Neural cell (in vitro differentiated cells): ENCODE measurements around the gene LNP1. TPM values are rescaled to one million over a fixed set of nuclear protein-coding genes. Genes with fewer than 3 reads are reported as not detected.

Source experiments
- H2AFZ ChIP-seq: fragments of 200-600, 300-800 bp; sonication (generic), shearing (Covaris generic); 2 replicates; pipeline ENCODE4 v1.6.0; 2014; ENCODE audit warnings: low read depth, mild to moderate bottlenecking, antibody characterized with exemption, low read length, moderate library complexity
- H3F3A ChIP-seq: fragments of 200-600 bp; shearing (Covaris generic); 2 replicates; pipeline ENCODE4 v1.6.1; 2016; ENCODE audit warnings: mild to moderate bottlenecking, moderate library complexity, mixed read lengths, antibody characterized with exemption, low read length; ENCODE audit not compliant: insufficient read depth, poor library complexity, severe bottlenecking
- H3K27ac ChIP-seq: fragments of 200-600, 300-800 bp; sonication (generic), shearing (Covaris generic); 2 replicates; pipeline ENCODE4 v1.5.1; 2014; ENCODE audit warnings: mild to moderate bottlenecking, low read length, moderate library complexity
- H3K27me3 ChIP-seq: fragments of 300-800, 200-600 bp; sonication (generic), shearing (Covaris generic); 2 replicates; pipeline ENCODE4 v1.6.0; 2014; ENCODE audit warnings: mild to moderate bottlenecking, low read depth, low read length, moderate library complexity; ENCODE audit not compliant: insufficient read depth
- H3K36me3 ChIP-seq: fragments of 300-800, 200-600 bp; sonication (generic), shearing (Covaris generic); 2 replicates; pipeline ENCODE4 v1.5.1; 2014; ENCODE audit warnings: mild to moderate bottlenecking, antibody characterized with exemption, low read length, moderate library complexity; ENCODE audit not compliant: insufficient read depth
- H3K4me2 ChIP-seq: fragments of 300-800, 200-600 bp; sonication (generic), shearing (Covaris generic); 2 replicates; pipeline ENCODE4 v1.6.0; 2014; ENCODE audit warnings: mild to moderate bottlenecking, low read length
- H3K4me3 ChIP-seq: fragments of 300-800, 200-600 bp; sonication (generic), shearing (Covaris generic); 2 replicates; pipeline ENCODE4 v1.5.1; 2014; ENCODE audit warnings: mild to moderate bottlenecking, low read length, moderate library complexity
- H3K79me2 ChIP-seq: fragments of 200-600 bp; shearing (Covaris generic); replicated peaks from 2 replicates; pipeline ENCODE4 v1.6.0; 2014; ENCODE audit warnings: mild to moderate bottlenecking, low read length, moderate library complexity; ENCODE audit not compliant: insufficient read depth
- H3K9ac ChIP-seq: fragments of 300-800, 200-600 bp; sonication (generic), shearing (Covaris generic); 2 replicates; pipeline ENCODE4 v1.6.1; 2016; ENCODE audit warnings: mild to moderate bottlenecking, low read length, mixed read lengths
- H3K9me2 ChIP-seq: fragments of 200-600 bp; shearing (Covaris generic); 2 replicates; pipeline ENCODE4 v1.6.1; 2016; ENCODE audit warnings: mild to moderate bottlenecking, low read length, mixed read lengths; ENCODE audit not compliant: insufficient read depth
- H3K9me3 ChIP-seq: fragments of 200-600, 300-800 bp; sonication (generic), shearing (Covaris generic); 2 replicates; pipeline ENCODE4 v1.6.1; 2016; ENCODE audit warnings: mild to moderate bottlenecking, mixed run types, low read length, moderate library complexity, mixed read lengths
- H4K20me1 ChIP-seq: fragments of 200-600 bp; shearing (Covaris generic); 2 replicates; pipeline ENCODE4 v1.6.1; 2016; ENCODE audit warnings: mild to moderate bottlenecking, mixed run types; ENCODE audit not compliant: insufficient read depth
- CTCF ChIP-seq: fragments of 450-650 bp; IDR thresholded peaks from 2 replicates; pipeline ENCODE4 v1.5.1; 2014; ENCODE audit warnings: antibody characterized with exemption, mild to moderate bottlenecking, moderate library complexity; ENCODE audit not compliant: poor library complexity, severe bottlenecking
- EP300 ChIP-seq: fragments of 450-650 bp; conservative IDR thresholded peaks from 2 replicates; pipeline ENCODE4 v1.6.1; 2014; ENCODE audit warnings: antibody characterized with exemption, mild to moderate bottlenecking, moderate library complexity; ENCODE audit not compliant: poor library complexity, severe bottlenecking
- EZH2 ChIP-seq: fragments of 200-600, 300-800 bp; shearing (Covaris generic), sonication (generic); IDR thresholded peaks from 2 replicates; pipeline ENCODE4 v1.6.1; 2014; ENCODE audit warnings: antibody characterized with exemption, low read length, borderline replicate concordance, mild to moderate bottlenecking; ENCODE audit not compliant: insufficient read depth, poor library complexity, severe bottlenecking
- MXI1 ChIP-seq: fragments of 450-650 bp; conservative IDR thresholded peaks from 2 replicates; pipeline ENCODE4 v1.6.1; 2014; ENCODE audit warnings: antibody characterized with exemption, mild to moderate bottlenecking; ENCODE audit not compliant: poor library complexity, severe bottlenecking
- POLR2AphosphoS5 ChIP-seq: IDR thresholded peaks from 2 replicates; pipeline ENCODE4 v1.6.1; 2012
- RAD21 ChIP-seq: fragments of 450-650 bp; conservative IDR thresholded peaks from 2 replicates; pipeline ENCODE4 v1.6.1; 2014; ENCODE audit warnings: antibody characterized with exemption, mild to moderate bottlenecking, moderate library complexity
- REST ChIP-seq: IDR thresholded peaks from 2 replicates; pipeline ENCODE4 v1.6.1; 2012; ENCODE audit warnings: borderline replicate concordance
- SMC3 ChIP-seq: fragments of 450-650 bp; conservative IDR thresholded peaks from 2 replicates; pipeline ENCODE4 v1.6.1; 2014; ENCODE audit warnings: antibody characterized with exemption, mild to moderate bottlenecking, moderate library complexity; ENCODE audit not compliant: poor library complexity
- TAF1 ChIP-seq: IDR thresholded peaks from 2 replicates; pipeline ENCODE4 v1.6.1; 2012; ENCODE audit warnings: low read depth
- polyA plus RNA-seq: library from polyadenylated mRNA; depleted of rRNA; stranded (reverse); fragments of >200 nt; gene quantifications from 2 replicates; pipeline ENCODE4 v1.2.3, GENCODE V29; 2014

LNP1 gene
- polyA plus RNA-seq, 1 donor from 2014 or later: 19.2 TPM

- H3K79me2 ChIP-seq: no peaks in the 10 kb centered on the region
- TF ChIP-seq TAF1 (no peak), RAD21 (no peak), POLR2AphosphoS5 (no peak), MXI1 (no peak), CTCF (no peak), REST (no peak), SMC3 (no peak), EZH2 (no peak), EP300 (no peak)
- no peak overlapping the region for H3K4me3 ChIP-seq
- no peaks in the 10 kb centered on the region for H3K27me3 ChIP-seq
- no peaks in the 10 kb centered on the region for H3K9me2 ChIP-seq
- no peak overlapping the region for H2AFZ ChIP-seq
- H3K27ac ChIP-seq: no peak overlapping the region
- no peaks in the 10 kb centered on the region for H4K20me1 ChIP-seq
- H3K36me3 ChIP-seq: no peaks in the 10 kb centered on the region
- H3K9ac ChIP-seq: no peak overlapping the region
- no peaks in the 10 kb centered on the region for H3F3A ChIP-seq
- H3K4me2 ChIP-seq: no peak overlapping the region
- H3K9me3 ChIP-seq: no peaks in the 10 kb centered on the region
These were observed 62.4 kb downstream of the LNP1 start for GRCh38 chr3:100463646-100464155.

GRCh38 chr3:100465892-100466777 is 64.8 kb downstream of the LNP1 start:
- no peak overlapping the region for H3K4me2 ChIP-seq
- no peak for TF ChIP-seq EZH2
- no peak for TF ChIP-seq MXI1
- TF ChIP-seq REST: no peak
- no peak for TF ChIP-seq RAD21
- TF ChIP-seq POLR2AphosphoS5: no peak
- TF ChIP-seq SMC3: no peak
- no peak for TF ChIP-seq TAF1
- TF ChIP-seq EP300: no peak
- TF ChIP-seq CTCF: no peak

More at GRCh38 chr3:100465892-100466777, 64.8 kb downstream of the LNP1 start:
- Histone ChIP-seq H3F3A (no peaks in the 10 kb centered on the region), H3K9ac (no peak overlapping the region), H2AFZ (no peak overlapping the region), H3K9me3 (no peaks in the 10 kb centered on the region), H3K9me2 (no peaks in the 10 kb centered on the region), H3K4me3 (no peak overlapping the region), H3K36me3 (no peaks in the 10 kb centered on the region), H3K79me2 (no peaks in the 10 kb centered on the region), H4K20me1 (no peaks in the 10 kb centered on the region), H3K27me3 (no peaks in the 10 kb centered on the region), H3K27ac (no peak overlapping the region)
